HepG2 (cell line): Measurements from ENCODE around the gene ESYT2. TPM values are rescaled to one million over a fixed set of nuclear protein-coding genes. Genes with fewer than 3 reads are reported as not detected.

ENCODE experiments used
- CBX2 ChIP-seq, 2 experiments: fragments of 200-600 bp in 1 of 2; sonication (generic); formaldehyde crosslinking in 1 of 2; IDR thresholded peaks; 2 replicates each; pipeline versions ENCODE4 v1.7.0 to v1.8.1; 2018 to 2022; ENCODE audit warnings: low read depth in 2 of 2, low read length in 1 of 2, mild to moderate bottlenecking in 1 of 2, missing genetic modification reagents in 1 of 2
- HMGA1 ChIP-seq: sonication (generic); formaldehyde crosslinking; conservative IDR thresholded peaks from 2 replicates; pipeline ENCODE4 v1.4.0; 2020; ENCODE audit warnings: missing genetic modification reagents
- NCOR1 ChIP-seq: fragments of 200-600 bp; sonication (generic); IDR thresholded peaks from 2 replicates; pipeline ENCODE4 v1.7.0; 2017; ENCODE audit warnings: antibody characterized with exemption, low read length, borderline replicate concordance
- RNF2 ChIP-seq: fragments of 450-650 bp; conservative IDR thresholded peaks from 2 replicates; pipeline ENCODE4 v1.6.1; 2016; ENCODE audit warnings: low read depth
- SKI ChIP-seq: fragments of 450-650 bp; IDR thresholded peaks from one replicate; pipeline ENCODE4 v1.6.1; 2018; ENCODE audit warnings: mild to moderate bottlenecking; ENCODE audit not compliant: partially characterized antibody
- ZBTB42 ChIP-seq: sonication (generic); formaldehyde crosslinking; IDR thresholded peaks from 2 replicates; pipeline ENCODE4 v1.5.0; 2020; ENCODE audit warnings: mild to moderate bottlenecking, missing genetic modification reagents
- ZNF224 ChIP-seq: sonication (generic); formaldehyde crosslinking; IDR thresholded peaks from 2 replicates; pipeline ENCODE4 v1.5.0; 2020; ENCODE audit warnings: mild to moderate bottlenecking, missing genetic modification reagents
- ZNF570 ChIP-seq: sonication (generic); formaldehyde crosslinking; IDR thresholded peaks from 2 replicates; pipeline ENCODE4 v1.4.0; 2020; ENCODE audit warnings: mild to moderate bottlenecking, missing genetic modification reagents, borderline replicate concordance
- ZNF713 ChIP-seq: sonication (generic); formaldehyde crosslinking; IDR thresholded peaks from 2 replicates; pipeline ENCODE4 v1.4.0; 2020; ENCODE audit warnings: mild to moderate bottlenecking, missing genetic modification reagents
- polyA plus RNA-seq, 8 experiments: library from polyadenylated mRNA; depleted of rRNA in 3 of 8; stranded (reverse) in 7 of 8; unstranded in 1 of 8; fragments of >200 nt; fragmentation: Illumina TruSeq in 4 of 8; extraction: Trizol in 4 of 8; gene quantifications; 2 replicates each; pipeline versions ENCODE4 v1.2.1 to v1.2.3, GENCODE V29; 2011 to 2016; ENCODE audit warnings: low read depth in 4 of 8, missing spikeins in 1 of 8, mixed read lengths in 1 of 8; ENCODE audit not compliant: insufficient read depth in 1 of 8
- total RNA-seq, 5 experiments: library from RNA; depleted of rRNA; stranded (reverse); fragments of >200 nt; fragmentation: Illumina TruSeq; extraction: Trizol; gene quantifications; 2 replicates each; pipeline ENCODE4 v1.2.3, GENCODE V29; 2016; ENCODE audit warnings: low read depth in 1 of 5
- TF ChIP-seq, protein P1 (sequence below): IDR thresholded peaks from 2 replicates; pipeline ENCODE4 v1.6.1; 2018; ENCODE audit warnings: missing genetic modification reagents
- TF ChIP-seq, protein P2 (sequence below): sonication (generic); formaldehyde crosslinking; IDR thresholded peaks from 2 replicates; pipeline ENCODE4 v1.8.0; 2022; ENCODE audit warnings: mild to moderate bottlenecking, missing genetic modification reagents
- TF ChIP-seq, protein P3 (sequence below): sonication (generic); formaldehyde crosslinking; IDR thresholded peaks from 2 replicates; pipeline ENCODE4 v1.4.0; 2020; ENCODE audit warnings: missing genetic modification reagents
- TF ChIP-seq, protein P4 (sequence below): fragments of 450-650 bp; IDR thresholded peaks from 2 replicates; pipeline ENCODE4 v1.6.1; 2016
- TF ChIP-seq, protein P5 (sequence below): IDR thresholded peaks from 2 replicates; pipeline ENCODE4 v1.6.1; 2016

ESYT2 gene
- total and polyA plus RNA-seq, 2 of the 13 experiments (the other 11 are each of a cell fraction or from before 2014, with no cell fraction given) = 28.5 to 37.3 TPM

DNA sequence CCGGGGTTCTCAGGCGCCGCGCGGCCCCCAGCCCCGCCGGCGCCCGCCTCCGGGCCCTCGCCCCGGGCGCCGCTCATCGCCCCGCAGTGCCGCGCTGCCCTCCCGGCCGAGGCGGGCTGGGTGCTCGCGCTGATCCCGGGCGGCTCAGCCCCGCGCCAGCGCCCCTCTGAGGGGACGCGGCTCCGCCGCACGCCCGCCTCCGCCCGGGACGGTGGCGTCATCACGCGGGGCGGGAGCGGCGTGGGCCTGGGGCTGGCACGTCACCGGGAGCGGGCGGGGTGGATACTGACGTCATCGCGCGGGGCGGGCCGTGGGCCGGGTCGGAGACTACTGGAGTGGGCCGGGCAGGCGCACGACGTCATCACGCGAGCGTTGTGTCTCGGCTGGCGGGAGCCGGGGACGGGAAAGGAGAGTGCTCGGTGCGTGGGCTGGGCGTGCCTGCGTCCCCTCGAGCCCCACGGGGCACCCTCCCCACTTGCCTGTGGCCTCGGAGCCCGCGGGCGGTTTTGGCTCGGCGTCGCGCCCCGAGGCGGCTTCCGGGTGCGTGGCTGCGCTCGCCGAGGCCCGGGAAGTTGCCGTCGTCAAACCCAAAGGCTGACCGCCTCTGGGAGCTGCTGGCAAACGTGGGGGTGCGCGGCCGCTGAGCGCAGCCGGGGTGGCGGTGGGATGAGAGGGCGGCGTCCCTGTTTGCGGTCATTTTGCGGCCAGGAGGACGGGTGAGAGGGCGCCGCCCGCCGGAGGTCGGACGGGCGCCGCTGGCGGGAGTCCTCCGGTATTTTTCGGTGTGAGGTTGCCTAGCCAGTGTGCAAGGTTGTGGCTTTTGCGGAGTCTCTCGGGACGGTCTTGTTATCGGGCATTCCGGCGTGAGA is at the start of gene ESYT2 (continued):
- TF ChIP-seq, protein P1, sequence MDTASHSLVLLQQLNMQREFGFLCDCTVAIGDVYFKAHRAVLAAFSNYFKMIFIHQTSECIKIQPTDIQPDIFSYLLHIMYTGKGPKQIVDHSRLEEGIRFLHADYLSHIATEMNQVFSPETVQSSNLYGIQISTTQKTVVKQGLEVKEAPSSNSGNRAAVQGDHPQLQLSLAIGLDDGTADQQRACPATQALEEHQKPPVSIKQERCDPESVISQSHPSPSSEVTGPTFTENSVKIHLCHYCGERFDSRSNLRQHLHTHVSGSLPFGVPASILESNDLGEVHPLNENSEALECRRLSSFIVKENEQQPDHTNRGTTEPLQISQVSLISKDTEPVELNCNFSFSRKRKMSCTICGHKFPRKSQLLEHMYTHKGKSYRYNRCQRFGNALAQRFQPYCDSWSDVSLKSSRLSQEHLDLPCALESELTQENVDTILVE (CRISPR knock-in tag) = peak; percentile 77
- TF ChIP-seq ZBTB42 (CRISPR knock-in tag) = peak; percentile 88
- TF ChIP-seq ZNF570 (CRISPR knock-in tag) = no peak
- TF ChIP-seq NCOR1 = no peak
- TF ChIP-seq, protein P2, sequence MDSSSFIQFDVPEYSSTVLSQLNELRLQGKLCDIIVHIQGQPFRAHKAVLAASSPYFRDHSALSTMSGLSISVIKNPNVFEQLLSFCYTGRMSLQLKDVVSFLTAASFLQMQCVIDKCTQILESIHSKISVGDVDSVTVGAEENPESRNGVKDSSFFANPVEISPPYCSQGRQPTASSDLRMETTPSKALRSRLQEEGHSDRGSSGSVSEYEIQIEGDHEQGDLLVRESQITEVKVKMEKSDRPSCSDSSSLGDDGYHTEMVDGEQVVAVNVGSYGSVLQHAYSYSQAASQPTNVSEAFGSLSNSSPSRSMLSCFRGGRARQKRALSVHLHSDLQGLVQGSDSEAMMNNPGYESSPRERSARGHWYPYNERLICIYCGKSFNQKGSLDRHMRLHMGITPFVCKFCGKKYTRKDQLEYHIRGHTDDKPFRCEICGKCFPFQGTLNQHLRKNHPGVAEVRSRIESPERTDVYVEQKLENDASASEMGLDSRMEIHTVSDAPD = 0 out of 2 replicates have a peak, but pooled peaks have one; percentile 49
- TF ChIP-seq ZNF224 = peak; percentile 96
- TF ChIP-seq SKI = peak; percentile 50
- TF ChIP-seq, protein P3, sequence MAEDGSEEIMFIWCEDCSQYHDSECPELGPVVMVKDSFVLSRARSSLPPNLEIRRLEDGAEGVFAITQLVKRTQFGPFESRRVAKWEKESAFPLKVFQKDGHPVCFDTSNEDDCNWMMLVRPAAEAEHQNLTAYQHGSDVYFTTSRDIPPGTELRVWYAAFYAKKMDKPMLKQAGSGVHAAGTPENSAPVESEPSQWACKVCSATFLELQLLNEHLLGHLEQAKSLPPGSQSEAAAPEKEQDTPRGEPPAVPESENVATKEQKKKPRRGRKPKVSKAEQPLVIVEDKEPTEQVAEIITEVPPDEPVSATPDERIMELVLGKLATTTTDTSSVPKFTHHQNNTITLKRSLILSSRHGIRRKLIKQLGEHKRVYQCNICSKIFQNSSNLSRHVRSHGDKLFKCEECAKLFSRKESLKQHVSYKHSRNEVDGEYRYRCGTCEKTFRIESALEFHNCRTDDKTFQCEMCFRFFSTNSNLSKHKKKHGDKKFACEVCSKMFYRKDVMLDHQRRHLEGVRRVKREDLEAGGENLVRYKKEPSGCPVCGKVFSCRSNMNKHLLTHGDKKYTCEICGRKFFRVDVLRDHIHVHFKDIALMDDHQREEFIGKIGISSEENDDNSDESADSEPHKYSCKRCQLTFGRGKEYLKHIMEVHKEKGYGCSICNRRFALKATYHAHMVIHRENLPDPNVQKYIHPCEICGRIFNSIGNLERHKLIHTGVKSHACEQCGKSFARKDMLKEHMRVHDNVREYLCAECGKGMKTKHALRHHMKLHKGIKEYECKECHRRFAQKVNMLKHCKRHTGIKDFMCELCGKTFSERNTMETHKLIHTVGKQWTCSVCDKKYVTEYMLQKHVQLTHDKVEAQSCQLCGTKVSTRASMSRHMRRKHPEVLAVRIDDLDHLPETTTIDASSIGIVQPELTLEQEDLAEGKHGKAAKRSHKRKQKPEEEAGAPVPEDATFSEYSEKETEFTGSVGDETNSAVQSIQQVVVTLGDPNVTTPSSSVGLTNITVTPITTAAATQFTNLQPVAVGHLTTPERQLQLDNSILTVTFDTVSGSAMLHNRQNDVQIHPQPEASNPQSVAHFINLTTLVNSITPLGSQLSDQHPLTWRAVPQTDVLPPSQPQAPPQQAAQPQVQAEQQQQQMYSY (CRISPR knock-in tag) = peak; percentile 69
- TF ChIP-seq RNF2 = peak; percentile 94
- TF ChIP-seq, protein P4, sequence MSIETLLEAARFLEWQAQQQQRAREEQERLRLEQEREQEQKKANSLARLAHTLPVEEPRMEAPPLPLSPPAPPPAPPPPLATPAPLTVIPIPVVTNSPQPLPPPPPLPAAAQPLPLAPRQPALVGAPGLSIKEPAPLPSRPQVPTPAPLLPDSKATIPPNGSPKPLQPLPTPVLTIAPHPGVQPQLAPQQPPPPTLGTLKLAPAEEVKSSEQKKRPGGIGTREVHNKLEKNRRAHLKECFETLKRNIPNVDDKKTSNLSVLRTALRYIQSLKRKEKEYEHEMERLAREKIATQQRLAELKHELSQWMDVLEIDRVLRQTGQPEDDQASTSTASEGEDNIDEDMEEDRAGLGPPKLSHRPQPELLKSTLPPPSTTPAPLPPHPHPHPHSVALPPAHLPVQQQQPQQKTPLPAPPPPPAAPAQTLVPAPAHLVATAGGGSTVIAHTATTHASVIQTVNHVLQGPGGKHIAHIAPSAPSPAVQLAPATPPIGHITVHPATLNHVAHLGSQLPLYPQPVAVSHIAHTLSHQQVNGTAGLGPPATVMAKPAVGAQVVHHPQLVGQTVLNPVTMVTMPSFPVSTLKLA = no peak; the same call in 1 of the 2 replicates
- TF ChIP-seq, protein P5, sequence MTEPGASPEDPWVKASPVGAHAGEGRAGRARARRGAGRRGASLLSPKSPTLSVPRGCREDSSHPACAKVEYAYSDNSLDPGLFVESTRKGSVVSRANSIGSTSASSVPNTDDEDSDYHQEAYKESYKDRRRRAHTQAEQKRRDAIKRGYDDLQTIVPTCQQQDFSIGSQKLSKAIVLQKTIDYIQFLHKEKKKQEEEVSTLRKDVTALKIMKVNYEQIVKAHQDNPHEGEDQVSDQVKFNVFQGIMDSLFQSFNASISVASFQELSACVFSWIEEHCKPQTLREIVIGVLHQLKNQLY = peak; percentile 50
- TF ChIP-seq CBX2 (IDR thresholded peaks at IDR 0.05; ENCODE audit: low read depth, low read length) = no peak
- TF ChIP-seq CBX2 (CRISPR knock-in tag; IDR thresholded peaks at IDR 0.05; ENCODE audit: low read depth) = 0 out of 2 replicates have a peak, but pooled peaks have one; percentile 37
- no peak for TF ChIP-seq HMGA1
- TF ChIP-seq ZNF713 (CRISPR knock-in tag) = peak; percentile 92; the same call in 1 of the 2 replicates
